RPMI7951 (cell line): Measurements from ENCODE around the gene TIAM1. TPM values are rescaled to one million over a fixed set of nuclear protein-coding genes. Genes with fewer than 3 reads are reported as not detected.

Source experiments
- DNase-seq: peaks from one replicate; pipeline ENCODE4 v3.0.0-alpha.2; 2012; ENCODE audit warnings: low read depth
- total RNA-seq: library from RNA; depleted of rRNA; stranded (reverse); fragments of >200 nt; shearing (Covaris generic); gene quantifications from 2 replicates; pipeline ENCODE4 v1.2.3, GENCODE V29; 2014

Gene TIAM1
- total RNA-seq, 1 experiment from 2014 or later: 3.5 TPM

- peak; percentile 35 for DNase-seq
Observed at GRCh38 chr21:31135531-31136184, 208.4 kb downstream of the TIAM1 start.

GRCh38 chr21:31133243-31133830 lies 210.7 kb downstream of the TIAM1 start:
- DNase-seq: no peak

- peak; percentile 73 for DNase-seq
Observed at GRCh38 chr21:31132574-31133242, 211.4 kb downstream of the TIAM1 start.

- no peak for DNase-seq
Observed at GRCh38 chr21:31130821-31131220, 213.2 kb downstream of the TIAM1 start.

- DNase-seq: no peak
Observed at GRCh38 chr21:31128234-31128633, 215.8 kb downstream of the TIAM1 start.

GRCh38 chr21:31124010-31124409 lies 220.1 kb downstream of the TIAM1 start:
- no peak for DNase-seq

GRCh38 chr21:31119199-31119598 lies 224.9 kb downstream of the TIAM1 start:
- no peak for DNase-seq

- peak; percentile 78 for DNase-seq
Observed at GRCh38 chr21:31117128-31117916, 226.7 kb downstream of the TIAM1 start.

- no peak for DNase-seq
Observed at GRCh38 chr21:31115249-31115648, 228.8 kb downstream of the TIAM1 start.

GRCh38 chr21:31111093-31111492 lies 233.0 kb downstream of the TIAM1 start:
- DNase-seq: no peak

GRCh38 chr21:31110430-31110829 lies 233.6 kb downstream of the TIAM1 start:
- DNase-seq: no peak

GRCh38 chr21:31107871-31108270 lies 236.2 kb downstream of the TIAM1 start:
- no peak for DNase-seq

- DNase-seq: no peak
Observed at GRCh38 chr21:31107176-31107785, 236.8 kb downstream of the TIAM1 start.

- DNase-seq: no peak
Observed at GRCh38 chr21:31103571-31104265, 240.3 kb downstream of the TIAM1 start.

GRCh38 chr21:31103163-31103562 lies 240.9 kb downstream of the TIAM1 start:
- DNase-seq: no peak

- DNase-seq: no peak
Observed at GRCh38 chr21:31099122-31099521, 244.9 kb downstream of the TIAM1 start.

- DNase-seq: peak; percentile 35
Observed at GRCh38 chr21:31098576-31099005, 245.5 kb downstream of the TIAM1 start.

- DNase-seq: no peak
Observed at GRCh38 chr21:31092832-31093625, 251.0 kb downstream of the TIAM1 start.

GRCh38 chr21:31090376-31090775 lies 253.7 kb downstream of the TIAM1 start:
- DNase-seq: no peak

GRCh38 chr21:31088474-31088751 lies 255.6 kb downstream of the TIAM1 start:
- no peak for DNase-seq
